H9 (cell line): Measurements from ENCODE around the gene ANGPTL5. TPM values are rescaled to one million over a fixed set of nuclear protein-coding genes. Genes with fewer than 3 reads are reported as not detected.

Experiments
- DNase-seq: peaks from one replicate; pipeline ENCODE4 v3.0.0-alpha.2; 2017
- H2AFZ ChIP-seq: one replicate; pipeline ENCODE4 v1.6.1; 2013; ENCODE audit warnings: mild to moderate bottlenecking, low read length, control low read depth, moderate library complexity
- H2AK5ac ChIP-seq: 2 replicates; pipeline ENCODE4 v1.6.1; 2013; ENCODE audit warnings: low read length, control low read depth, mixed read lengths; ENCODE audit not compliant: insufficient read length
- H2BK120ac ChIP-seq: one replicate; pipeline ENCODE4 v1.6.1; 2013; ENCODE audit warnings: low read depth, mild to moderate bottlenecking, low read length, control low read depth, inconsistent platforms; ENCODE audit not compliant: poor library complexity, severe bottlenecking
- H2BK12ac ChIP-seq: 2 replicates; pipeline ENCODE4 v1.6.1; 2013; ENCODE audit warnings: low read length, control low read depth, mixed read lengths, low read depth; ENCODE audit not compliant: insufficient read length
- H2BK15ac ChIP-seq: 2 replicates; pipeline ENCODE4 v1.6.1; 2013; ENCODE audit warnings: low read depth, low read length, control low read depth
- H2BK20ac ChIP-seq: one replicate; pipeline ENCODE4 v1.6.1; 2013; ENCODE audit warnings: low read depth, mild to moderate bottlenecking, low read length, control low read depth, inconsistent platforms; ENCODE audit not compliant: poor library complexity, severe bottlenecking
- H2BK5ac ChIP-seq: 2 replicates; pipeline ENCODE4 v1.6.1; 2013; ENCODE audit warnings: low read length, control low read depth, mixed read lengths; ENCODE audit not compliant: insufficient read length
- H3K14ac ChIP-seq: 2 replicates; pipeline ENCODE4 v1.6.1; 2013; ENCODE audit warnings: low read length, control low read depth; ENCODE audit not compliant: insufficient read depth
- H3K18ac ChIP-seq: 2 replicates; pipeline ENCODE4 v1.6.1; 2013; ENCODE audit warnings: low read depth, mild to moderate bottlenecking, mixed read lengths, low read length, control low read depth; ENCODE audit not compliant: insufficient read length
- H3K23ac ChIP-seq: 2 replicates; pipeline ENCODE4 v1.6.1; 2013; ENCODE audit warnings: low read length, control low read depth, mixed read lengths, low read depth; ENCODE audit not compliant: insufficient read length
- H3K23me2 ChIP-seq: 2 replicates; pipeline ENCODE4 v1.6.1; 2013; ENCODE audit warnings: low read depth, mild to moderate bottlenecking, mixed read lengths, low read length, control low read depth; ENCODE audit not compliant: insufficient read length, poor library complexity, severe bottlenecking
- H3K27ac ChIP-seq: 2 replicates; pipeline ENCODE4 v1.5.1; 2013; ENCODE audit warnings: low read length, control low read depth, mixed read lengths, low read depth; ENCODE audit not compliant: insufficient read length
- H3K27me3 ChIP-seq: 2 replicates; pipeline ENCODE4 v1.6.1; 2013; ENCODE audit warnings: low read length, control low read depth, inconsistent platforms; ENCODE audit not compliant: insufficient read depth
- H3K4ac ChIP-seq: 2 replicates; pipeline ENCODE4 v1.6.1; 2013; ENCODE audit warnings: low read depth, mild to moderate bottlenecking, control low read depth, inconsistent platforms, low read length, moderate library complexity
- H3K4me1 ChIP-seq: 2 replicates; pipeline ENCODE4 v1.6.1; 2013; ENCODE audit warnings: low read length, control low read depth, inconsistent platforms; ENCODE audit not compliant: insufficient read depth
- H3K4me2 ChIP-seq: 2 replicates; pipeline ENCODE4 v1.6.1; 2013; ENCODE audit warnings: low read length, control low read depth, mixed read lengths; ENCODE audit not compliant: insufficient read length, insufficient read depth
- H3K56ac ChIP-seq: 2 replicates; pipeline ENCODE4 v1.6.1; 2013; ENCODE audit warnings: low read depth, mild to moderate bottlenecking, mixed read lengths, low read length, control low read depth; ENCODE audit not compliant: insufficient read length
- H3K79me1 ChIP-seq: 2 replicates; pipeline ENCODE4 v1.6.1; 2013; ENCODE audit warnings: low read depth, mild to moderate bottlenecking, moderate library complexity, low read length, control low read depth, inconsistent platforms; ENCODE audit not compliant: insufficient read depth, poor library complexity, severe bottlenecking
- H3K79me2 ChIP-seq: 2 replicates; pipeline ENCODE4 v1.6.1; 2013; ENCODE audit warnings: low read length, control low read depth, inconsistent platforms; ENCODE audit not compliant: insufficient read depth
- H3K9ac ChIP-seq: 2 replicates; pipeline ENCODE4 v1.6.1; 2013; ENCODE audit warnings: low read length, control low read depth, mixed read lengths; ENCODE audit not compliant: insufficient read length; ENCODE audit errors: extremely low read depth
- H3K9me3 ChIP-seq: one replicate; pipeline ENCODE4 v1.6.1; 2013; ENCODE audit warnings: low read depth, low read length, inconsistent platforms; ENCODE audit not compliant: control insufficient read depth
- H3T11ph ChIP-seq: one replicate; pipeline ENCODE4 v1.6.1; 2013; ENCODE audit warnings: mild to moderate bottlenecking, low read length, control low read depth, inconsistent platforms
- H4K20me1 ChIP-seq: one replicate; pipeline ENCODE4 v1.6.1; 2013; ENCODE audit not compliant: control insufficient read depth, insufficient read length, insufficient read depth
- H4K5ac ChIP-seq: 2 replicates; pipeline ENCODE4 v1.6.1; 2013; ENCODE audit warnings: low read depth, mild to moderate bottlenecking, mixed read lengths, low read length, control low read depth; ENCODE audit not compliant: insufficient read length
- H4K8ac ChIP-seq: replicated peaks from 2 replicates; pipeline ENCODE4 v1.6.1; 2013; ENCODE audit warnings: low read length, control low read depth, mixed read lengths, low read depth; ENCODE audit not compliant: insufficient read length
- H4K91ac ChIP-seq: 2 replicates; pipeline ENCODE4 v1.6.1; 2013; ENCODE audit warnings: low read depth, mild to moderate bottlenecking, moderate library complexity, mixed read lengths, low read length, control low read depth; ENCODE audit not compliant: insufficient read length
- H3K27ac Mint-ChIP-seq, 3 experiments: 2 replicates in 2 of 3; 3 replicates in 1 of 3; pipeline ENCODE4 v1.8.0; 2020 to 2021; ENCODE audit warnings: mixed read lengths in 3 of 3, mild to moderate bottlenecking in 1 of 3, moderate library complexity in 1 of 3
- H3K27me3 Mint-ChIP-seq: 2 replicates; pipeline ENCODE4 v1.8.0; 2021; ENCODE audit warnings: low read depth, mild to moderate bottlenecking, moderate library complexity, mixed read lengths
- H3K36me3 Mint-ChIP-seq, 3 experiments: 2 replicates in 2 of 3; 3 replicates in 1 of 3; pipeline ENCODE4 v1.8.0; 2020 to 2021; ENCODE audit warnings: low read depth in 3 of 3, mixed read lengths in 3 of 3; ENCODE audit not compliant: insufficient read depth in 1 of 3
- H3K4me1 Mint-ChIP-seq, 2 experiments: 2 replicates each; pipeline ENCODE4 v1.8.0; 2020; ENCODE audit warnings: mixed read lengths in 2 of 2
- H3K4me3 Mint-ChIP-seq, 2 experiments: 2 replicates in 1 of 2; 3 replicates in 1 of 2; pipeline ENCODE4 v1.8.0; 2020 to 2021; ENCODE audit warnings: mild to moderate bottlenecking in 2 of 2, mixed read lengths in 2 of 2, moderate library complexity in 1 of 2
- H3K9me3 Mint-ChIP-seq, 2 experiments: 2 replicates in 1 of 2; 3 replicates in 1 of 2; pipeline ENCODE4 v1.8.0; 2020; ENCODE audit warnings: mild to moderate bottlenecking in 2 of 2, mixed read lengths in 2 of 2, moderate library complexity in 1 of 2
- CTCF ChIP-seq: fragments of 200-600 bp; sonication (generic); conservative IDR thresholded peaks from 3 replicates; pipeline ENCODE4 v1.8.0; 2021; ENCODE audit warnings: antibody characterized with exemption, mild to moderate bottlenecking
- WGBS: extraction: QIAGEN DNeasy Blood & Tissue Kit; methylation state at CpG from one replicate; pipeline ENCODE4 v1.1.7; 2013; ENCODE audit warnings: missing lambda C conversion rate, low lambda C conversion rate, mixed read lengths; ENCODE audit not compliant: insufficient read length; ENCODE audit errors: extremely low coverage; 5-methylcytosine and 5-hydroxymethylcytosine counted together
- total RNA-seq: library from RNA; stranded (reverse); gene quantifications from 2 replicates; pipeline ENCODE4 v1.2.1, GENCODE V29; 2021

ANGPTL5 gene
- total RNA-seq, 1 experiment from 2014 or later, result not detected

GRCh38 chr11:101960231-101960630 is 43.9 kb upstream of the ANGPTL5 start:
- Histone ChIP-seq H3K23me2 (no peaks in the 10 kb centered on the region), H2BK20ac (no peak overlapping the region), H4K5ac (no peak overlapping the region), H3K79me1 (no peaks in the 10 kb centered on the region), H3K4ac (no peak overlapping the region), H3K14ac (no peak overlapping the region), H3K23ac (no peak overlapping the region), H4K8ac (no peak overlapping the region), H3K56ac (no peak overlapping the region), H3K79me2 (no peaks in the 10 kb centered on the region), H3K18ac (no peak overlapping the region), H2BK120ac (no peak overlapping the region), H3K4me1 (no peaks in the 10 kb centered on the region), H2BK5ac (no peak overlapping the region), H4K20me1 (no peaks in the 10 kb centered on the region), H3K27ac (no peak overlapping the region), H3T11ph (no peak overlapping the region), H2BK12ac (no peak overlapping the region), H3K4me2 (no peak overlapping the region), H2AK5ac (no peak overlapping the region), H3K9ac (no peak overlapping the region), H4K91ac (no peak overlapping the region), H2BK15ac (no peak overlapping the region), H3K27me3 (no peaks in the 10 kb centered on the region), H3K9me3 (no peaks in the 10 kb centered on the region), H2AFZ (no peak overlapping the region)
- DNase-seq, result no peak
- Mint-ChIP-seq H3K4me1 (no peaks in the 10 kb centered on the region), H3K27ac (no peak overlapping the region), H3K27me3 (peaks cover 1% of the 10 kb centered on the region), H3K9me3 (no peaks in the 10 kb centered on the region), H3K4me3 (no peak overlapping the region), H3K36me3 (no peaks in the 10 kb centered on the region)
- WGBS, result no CpG with 5 or more reads among the region's 1 CpG
- TF ChIP-seq CTCF, result no peak
